Muscle of arm (tissue), 14 donors: ENCODE measurements around the gene NSUN2. TPM values are rescaled to one million over a fixed set of nuclear protein-coding genes. Genes with fewer than 3 reads are reported as not detected.
"Not testable (repeated sequence)": the region's sequence is repeated elsewhere in the genome, so short reads cannot be mapped to it uniquely, and the experiment has no call there.

Experiments
- DNase-seq: peaks from one replicate; pipeline ENCODE4 v3.0.0-alpha.2; 2013
- long read RNA-seq, 11 donors: transcript quantifications; one replicate each; lab custom pipeline, GENCODE V29; 2026
- polyA plus RNA-seq, 12 donors: library from polyadenylated mRNA; unstranded; fragments of 120-200 nt; gene quantifications; one replicate each; pipeline ENCODE4 v1.2.1, GENCODE V29; 2013; ENCODE audit not compliant: insufficient read length in 12 of 12

Gene NSUN2
- 10 to 100 TPM in 11 of 12 donors, not detected in 1; 27.8 to 71.5 (median 43.6) TPM for polyA plus RNA-seq
- long read RNA-seq, donor 1, partial matches to known transcripts = 0 of 8 reads
- long read RNA-seq, donor 1, other reads (novel, unspliced or antisense) = 0 of 8 reads
- long read RNA-seq, donor 2, transcript NSUN2-201 (19 exons, 3,303 nt) = major isoform, 8 of 8 reads
- long read RNA-seq, donor 2, partial matches to known transcripts = 0 of 8 reads
- long read RNA-seq, donor 2, other reads (novel, unspliced or antisense) = 0 of 8 reads
- long read RNA-seq, donor 3, partial matches to known transcripts = 0 of 4 reads
- long read RNA-seq, donor 3, other reads (novel, unspliced or antisense) = 0 of 4 reads
- long read RNA-seq, donor 4, partial matches to known transcripts = 0 of 2 reads
- long read RNA-seq, donor 4, other reads (novel, unspliced or antisense) = 0 of 2 reads
- long read RNA-seq, donor 5, transcript NSUN2-208 (4 exons, 1,290 nt) = major isoform, 7 of 11 reads
- long read RNA-seq, donor 5, partial matches to known transcripts = 0 of 11 reads
- long read RNA-seq, donor 5, other reads (novel, unspliced or antisense) = 0 of 11 reads
- long read RNA-seq, donor 6, partial matches to known transcripts = 0 of 6 reads
- long read RNA-seq, donor 6, other reads (novel, unspliced or antisense) = 0 of 6 reads
- long read RNA-seq, donor 7, partial matches to known transcripts = 0 of 2 reads
- long read RNA-seq, donor 7, other reads (novel, unspliced or antisense) = 0 of 2 reads
- long read RNA-seq, donor 8, partial matches to known transcripts = 0 of 6 reads
- long read RNA-seq, donor 8, other reads (novel, unspliced or antisense) = 0 of 6 reads
- long read RNA-seq, donor 9, partial matches to known transcripts = 0 of 1 reads
- long read RNA-seq, donor 9, other reads (novel, unspliced or antisense) = 0 of 1 reads
- long read RNA-seq, donor 10, transcript NSUN2-201 (19 exons, 3,303 nt) = major isoform, 6 of 6 reads
- long read RNA-seq, donor 10, partial matches to known transcripts = 0 of 6 reads
- long read RNA-seq, donor 10, other reads (novel, unspliced or antisense) = 0 of 6 reads
- long read RNA-seq, donor 11, partial matches to known transcripts = 0 of 4 reads
- long read RNA-seq, donor 11, other reads (novel, unspliced or antisense) = 0 of 4 reads

DNA sequence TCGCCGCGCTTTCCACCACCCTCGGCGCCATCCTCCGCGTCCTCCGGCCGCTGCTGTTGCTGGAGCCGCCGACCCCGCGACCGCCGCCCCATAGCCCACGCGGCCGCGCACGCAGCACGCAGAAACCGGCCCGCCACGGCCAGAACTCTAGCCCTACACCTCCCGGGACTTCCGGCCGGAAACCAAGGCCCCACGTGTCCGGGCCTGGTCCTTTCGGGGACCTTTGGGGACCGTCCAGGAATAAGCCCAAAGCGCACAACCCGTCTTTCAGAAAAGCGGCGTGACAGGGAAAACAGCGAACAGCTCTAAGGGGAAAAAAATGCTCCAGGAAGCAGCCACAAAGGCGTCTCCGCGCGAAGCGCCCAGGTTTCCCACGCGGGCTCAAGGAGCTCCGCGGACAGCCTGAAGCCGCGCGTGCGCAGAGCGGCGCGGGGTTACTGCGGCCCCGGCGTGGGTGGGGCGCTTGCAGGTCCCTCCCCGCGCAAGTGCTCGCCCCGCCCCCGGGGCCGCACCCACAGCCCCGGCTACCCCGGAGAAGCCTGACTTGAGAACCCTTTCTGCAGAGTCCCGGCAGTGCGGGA is at the start of gene NSUN2, which contains the start of gene SRD5A1:
Gene NSUN2 (minus strand): TSS at position 157 of the 581 bp plus-strand sequence. CDS start 65 bp downstream, at position 92.
Gene SRD5A1 (plus strand): TSS at position 553 of the 581 bp plus-strand sequence. CDS start 137 bp downstream, outside the sequence.
- DNase-seq = peak; percentile 95

DNA sequence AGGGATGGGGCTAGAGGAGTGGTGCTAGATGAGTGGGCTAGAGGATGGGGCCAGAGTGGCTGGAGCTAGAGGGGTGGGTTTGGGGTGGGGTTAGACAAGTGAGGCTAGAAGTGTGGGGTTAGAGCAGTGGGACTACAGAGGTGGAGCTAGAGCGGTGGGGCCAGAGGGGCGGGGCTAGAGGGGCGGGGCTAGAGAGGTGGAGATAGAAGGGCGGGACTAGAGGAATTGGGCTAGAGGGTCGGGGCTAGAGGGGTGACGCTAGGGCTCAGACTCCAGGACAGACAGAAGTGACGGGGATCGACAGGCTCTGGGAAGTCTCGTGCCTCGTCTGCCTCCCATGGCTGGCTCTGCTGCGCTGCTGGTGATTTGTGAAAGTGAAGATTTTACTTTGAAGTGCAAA is 49.4 kb upstream of the NSUN2 start:
- DNase-seq = no peak

DNA sequence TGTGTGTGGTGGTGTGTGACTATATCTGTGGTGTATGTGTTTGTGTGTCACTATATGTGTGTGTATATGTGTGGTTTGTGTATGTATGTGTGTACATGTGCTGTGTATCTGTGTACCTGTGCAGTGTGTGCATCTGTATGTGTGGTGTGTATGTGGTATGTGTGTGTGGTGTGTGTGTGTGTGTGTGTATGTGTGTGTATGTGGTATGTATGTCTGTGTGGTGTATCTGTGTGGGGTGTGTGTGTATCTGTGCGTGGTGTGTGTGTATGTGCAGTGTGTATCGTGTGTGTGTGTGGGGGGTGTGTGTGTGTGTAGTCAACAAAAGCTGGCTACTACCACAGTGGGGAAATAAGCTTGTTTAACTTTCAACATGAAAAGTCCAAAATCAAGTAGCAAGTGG is 48.8 kb upstream of the NSUN2 start:
- no peak for DNase-seq

DNA sequence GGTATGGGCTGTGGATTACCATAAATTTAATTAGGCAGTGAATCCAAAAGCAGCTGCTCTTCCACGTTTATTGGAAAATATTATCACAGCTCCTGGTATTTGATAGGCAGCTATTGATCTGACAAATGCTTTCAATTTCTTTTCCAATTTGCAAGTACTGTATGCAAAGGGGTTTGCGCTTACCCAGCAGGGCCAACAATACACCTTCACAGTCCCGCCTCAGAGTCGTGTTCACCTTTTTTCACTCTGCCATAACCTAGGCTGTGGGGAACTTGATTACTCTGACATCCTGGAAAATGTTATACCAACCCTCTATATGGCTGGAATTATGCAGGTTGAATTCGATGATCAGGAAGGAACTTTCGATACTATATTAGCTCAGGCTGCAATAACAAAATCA is 48.1 kb upstream of the NSUN2 start:
- no peak for DNase-seq

DNA sequence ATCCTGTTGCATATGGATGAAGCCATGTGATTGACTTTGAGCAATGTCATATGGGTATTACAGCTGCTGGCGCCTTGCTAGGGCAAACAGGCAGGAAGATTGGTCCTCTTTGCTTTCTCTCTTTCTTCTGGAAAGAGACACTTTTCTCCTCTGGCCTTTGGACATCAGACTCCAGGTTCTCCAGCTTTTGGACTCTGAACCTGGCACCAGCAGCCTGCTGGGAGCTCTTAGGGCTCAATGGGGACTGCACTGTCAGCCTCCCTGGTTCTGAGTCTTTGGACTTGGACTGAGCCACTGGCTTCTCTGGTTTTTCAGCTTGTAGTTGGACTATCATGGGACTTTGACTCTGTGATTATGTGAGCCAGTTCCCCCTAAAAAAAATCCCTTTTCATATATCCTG is 45.5 kb upstream of the NSUN2 start:
- no peak for DNase-seq

DNA sequence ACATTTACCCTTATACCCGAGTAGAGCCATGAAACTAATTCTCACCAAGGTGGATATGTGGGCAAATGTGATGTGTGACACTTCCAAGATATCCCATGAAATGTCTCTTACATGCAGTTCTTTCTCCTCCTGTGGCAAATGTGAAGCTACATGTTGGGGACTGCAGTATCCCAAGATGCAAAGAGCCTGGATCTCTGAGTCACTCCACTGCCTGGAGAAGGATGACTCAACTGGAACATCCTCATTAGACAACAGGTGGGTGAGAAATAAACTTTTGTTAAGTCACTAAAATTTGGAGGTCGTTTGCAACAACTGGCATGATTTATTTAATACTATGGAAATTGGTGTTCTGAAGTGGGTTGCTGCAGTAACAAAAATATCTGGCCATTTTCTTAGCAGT is 43.9 kb upstream of the NSUN2 start:
- DNase-seq = no peak

DNA sequence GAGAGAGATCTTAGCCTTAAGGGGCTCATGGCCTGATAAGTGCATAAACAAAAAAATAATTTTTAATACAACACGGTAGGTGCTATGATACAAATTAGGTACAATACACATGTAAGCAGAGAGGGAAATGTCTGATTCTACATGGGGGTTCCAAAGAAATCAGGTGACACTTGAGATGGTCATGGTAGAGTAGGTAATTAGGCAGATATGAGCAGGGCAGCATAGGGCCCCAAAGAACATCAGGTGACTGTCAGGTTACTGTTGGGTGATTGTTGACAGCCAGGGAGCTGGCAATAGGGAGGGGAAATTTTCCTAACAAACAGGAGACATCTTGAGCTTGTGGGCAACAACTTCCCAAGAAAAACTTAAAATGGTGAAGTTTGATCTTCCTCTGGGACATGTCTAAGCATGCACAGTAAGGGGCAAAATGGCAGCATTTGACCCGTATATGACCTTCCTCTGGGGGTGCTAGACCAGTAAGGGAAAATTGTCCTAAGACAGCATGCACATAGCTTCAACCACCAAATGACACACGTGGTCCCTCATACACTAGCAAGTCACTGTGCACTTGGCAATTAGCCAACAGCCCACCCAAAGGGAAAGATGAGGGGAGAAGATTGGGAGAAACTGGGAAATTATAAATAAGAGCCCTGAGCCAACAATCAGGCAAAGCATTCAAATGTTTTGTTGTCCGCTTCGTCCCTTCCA is 43.1 kb upstream of the NSUN2 start:
- DNase-seq = no peak

DNA sequence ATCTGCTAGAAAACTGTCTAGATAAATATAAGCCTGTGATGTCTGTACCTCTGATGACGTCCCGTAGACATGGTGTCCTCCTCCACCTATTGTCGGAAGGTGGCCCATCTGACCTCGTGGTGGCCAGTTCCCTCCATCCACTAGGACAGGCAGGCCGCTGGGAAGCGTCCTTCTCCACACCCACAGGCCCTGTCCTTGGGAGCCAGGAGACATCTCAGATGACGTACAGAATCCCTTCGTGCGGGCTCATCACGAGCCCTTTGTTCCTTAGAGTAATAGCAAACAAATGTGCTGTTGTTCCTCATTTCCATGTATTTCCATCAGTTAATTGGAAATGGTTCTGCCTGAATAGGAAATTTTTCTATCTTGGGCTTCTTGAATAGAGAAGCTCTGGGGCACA is 42.0 kb upstream of the NSUN2 start:
- DNase-seq = no peak

DNA sequence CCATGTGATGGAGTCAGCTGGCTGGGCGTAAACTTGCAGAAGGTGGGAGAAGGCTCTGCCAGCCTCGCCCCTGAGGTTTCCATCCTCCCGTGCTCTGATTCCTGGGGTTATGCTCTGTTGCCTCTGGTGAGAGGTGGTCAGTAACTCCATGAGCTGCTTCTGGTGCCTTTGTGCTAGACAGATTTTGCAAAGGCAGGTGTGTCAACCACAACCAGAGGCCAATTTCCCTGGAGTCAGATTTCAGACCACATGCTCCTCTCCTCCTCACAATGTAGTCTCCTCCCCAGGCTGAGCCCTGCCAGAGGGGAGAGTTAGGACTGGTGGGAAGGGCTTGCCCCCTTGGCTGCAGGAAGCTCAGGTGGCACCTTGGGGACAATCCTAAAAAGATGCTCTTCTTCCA is 41.6 kb upstream of the NSUN2 start:
- no peak for DNase-seq

DNA sequence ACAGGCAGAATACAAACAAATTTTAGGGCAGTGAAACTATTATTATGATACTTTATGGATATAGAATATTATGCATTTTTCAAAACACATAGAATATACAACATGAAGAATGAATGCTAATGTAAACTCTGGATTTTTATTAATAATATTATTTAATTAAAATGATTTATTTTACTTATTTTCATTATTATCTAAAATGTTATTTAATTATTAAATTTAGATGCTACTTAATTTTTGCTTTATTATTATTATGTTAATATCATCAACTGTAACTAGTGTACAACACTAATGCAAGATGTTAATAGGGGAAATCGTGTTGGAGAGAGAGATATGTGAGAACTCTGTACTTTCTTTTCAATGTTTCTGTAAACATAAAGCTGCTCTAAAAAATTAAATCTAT is 41.1 kb upstream of the NSUN2 start:
- no peak for DNase-seq

DNA sequence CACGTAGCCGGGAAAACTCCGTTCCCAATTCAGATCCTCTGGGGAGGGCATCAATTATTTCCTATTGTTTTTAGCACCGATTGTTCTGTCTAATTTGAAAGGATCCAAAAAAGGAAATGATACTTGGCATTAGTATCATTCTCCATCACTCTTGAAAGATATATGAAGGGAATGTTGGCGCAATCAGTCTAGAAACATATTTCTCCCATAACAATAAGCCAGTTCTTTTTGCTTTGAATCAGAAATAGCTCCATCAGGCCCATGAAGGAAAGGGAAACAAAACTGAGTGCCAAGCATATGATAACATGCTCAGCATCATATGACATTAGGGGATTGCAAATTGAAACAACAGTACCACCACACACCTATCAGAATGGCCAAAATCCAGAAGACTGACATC is 40.2 kb upstream of the NSUN2 start:
- no peak for DNase-seq

DNA sequence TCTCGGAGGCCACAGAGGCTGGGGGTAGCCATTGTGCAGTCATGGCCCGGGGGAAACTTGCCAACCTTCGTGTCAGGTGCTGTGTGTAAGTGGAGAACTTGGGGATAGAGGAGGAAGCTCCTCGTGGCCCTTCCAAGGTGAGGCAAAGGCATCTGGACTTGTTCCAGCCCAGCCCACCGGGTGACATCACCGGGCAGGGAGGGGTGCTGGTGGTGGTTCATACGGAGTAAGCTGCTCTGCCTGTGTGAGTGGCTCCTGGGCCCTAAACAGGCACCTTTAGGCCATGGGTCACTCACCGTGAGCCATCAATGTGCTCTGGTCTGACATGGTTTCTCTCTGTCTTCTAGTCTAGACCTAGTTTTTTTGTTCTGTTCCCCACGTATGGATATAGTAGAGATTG is 35.9 kb upstream of the NSUN2 start:
- not testable (repeated sequence) for DNase-seq

DNA sequence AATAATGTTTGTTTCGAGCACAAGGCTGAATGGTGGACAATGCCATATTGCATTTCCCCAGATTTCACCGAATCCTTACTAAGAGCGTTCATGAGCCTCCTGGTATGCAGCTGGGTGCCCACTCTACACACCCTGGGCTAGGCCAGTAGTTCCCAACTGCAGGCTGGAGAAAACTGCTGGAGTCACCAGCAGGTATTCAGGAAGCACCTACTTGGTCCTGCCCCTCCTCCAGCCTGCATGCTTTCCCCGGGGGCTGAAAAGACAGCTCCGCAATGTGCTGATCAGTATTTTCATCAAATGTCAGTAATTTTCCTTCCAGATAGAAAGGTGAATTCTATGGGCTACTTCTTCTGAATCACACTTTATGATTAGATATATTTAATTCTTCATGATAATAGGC is 34.8 kb upstream of the NSUN2 start:
- DNase-seq = no peak

DNA sequence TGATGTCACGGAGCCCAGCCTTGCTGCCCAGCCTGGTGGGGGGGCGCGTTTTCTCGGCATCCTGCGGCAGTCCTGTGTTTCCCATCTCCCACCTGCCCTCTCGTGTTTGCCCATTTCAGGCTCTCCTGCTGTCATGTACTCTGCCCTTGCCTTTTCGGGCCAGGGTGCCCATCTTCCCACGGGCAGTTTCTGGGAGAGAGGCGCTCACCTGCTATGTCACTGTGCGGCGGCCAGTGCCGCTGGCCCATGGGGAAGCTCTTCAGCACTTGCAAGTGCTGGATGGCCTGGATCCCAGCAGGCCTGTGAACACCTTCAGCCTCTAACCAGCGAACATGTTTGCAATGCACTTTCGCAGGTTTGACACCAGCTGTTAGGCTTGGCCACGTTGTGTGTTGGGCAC is 33.9 kb upstream of the NSUN2 start:
- no peak for DNase-seq

DNA sequence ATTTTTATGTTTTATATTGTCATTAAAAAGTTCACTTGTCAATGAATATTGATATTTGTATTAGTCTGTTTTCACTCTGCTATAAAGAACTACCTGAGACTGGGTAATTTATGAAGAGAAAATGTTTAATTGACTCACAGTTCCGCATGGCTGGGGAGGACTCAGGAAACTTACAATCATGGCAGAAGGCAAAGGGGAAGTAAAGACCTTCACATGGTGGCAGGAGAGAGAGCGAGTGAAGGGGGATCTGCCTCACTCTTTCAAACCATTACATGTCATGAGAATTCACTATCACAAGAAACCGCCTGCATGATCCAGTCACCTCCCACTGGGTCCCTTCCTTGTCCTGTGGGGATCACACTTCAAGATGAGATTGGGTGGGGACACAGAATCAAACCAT is 27.8 kb upstream of the NSUN2 start:
- DNase-seq = no peak

DNA sequence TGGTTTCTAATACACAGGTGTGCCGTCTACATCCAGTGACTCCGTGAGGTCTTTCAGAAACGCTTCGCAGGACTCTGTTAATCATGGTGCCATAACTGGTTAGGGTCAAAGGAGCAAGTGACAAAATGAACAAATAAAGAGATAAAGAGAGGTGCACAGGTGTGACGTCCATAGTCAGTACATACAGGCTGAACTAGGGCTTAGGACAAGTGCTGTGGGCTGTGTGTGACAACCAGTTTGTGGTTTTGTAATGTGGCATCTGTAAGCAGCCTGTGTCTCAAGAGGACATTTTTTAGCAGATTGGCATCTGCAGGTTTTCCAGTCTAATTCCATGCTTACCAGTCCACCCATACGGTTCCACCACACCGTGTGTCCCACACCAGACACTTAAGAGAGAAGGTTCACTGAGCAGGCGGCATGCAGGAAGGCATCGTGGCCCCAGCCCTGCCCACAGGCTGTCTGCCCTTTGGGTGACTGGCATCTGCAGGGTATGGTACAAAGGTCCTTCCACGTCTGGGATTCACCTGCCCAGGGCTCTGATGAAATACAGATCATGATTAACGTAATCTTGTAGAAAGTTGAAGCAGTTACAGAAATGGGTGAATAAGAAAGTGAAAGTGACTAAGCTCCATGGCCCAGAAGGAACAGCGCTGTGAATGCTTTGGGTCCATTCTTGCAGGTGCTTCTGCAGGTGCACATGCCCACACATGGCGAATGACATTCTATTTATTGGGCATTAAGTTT is 27.3 kb upstream of the NSUN2 start:
- no peak for DNase-seq

DNA sequence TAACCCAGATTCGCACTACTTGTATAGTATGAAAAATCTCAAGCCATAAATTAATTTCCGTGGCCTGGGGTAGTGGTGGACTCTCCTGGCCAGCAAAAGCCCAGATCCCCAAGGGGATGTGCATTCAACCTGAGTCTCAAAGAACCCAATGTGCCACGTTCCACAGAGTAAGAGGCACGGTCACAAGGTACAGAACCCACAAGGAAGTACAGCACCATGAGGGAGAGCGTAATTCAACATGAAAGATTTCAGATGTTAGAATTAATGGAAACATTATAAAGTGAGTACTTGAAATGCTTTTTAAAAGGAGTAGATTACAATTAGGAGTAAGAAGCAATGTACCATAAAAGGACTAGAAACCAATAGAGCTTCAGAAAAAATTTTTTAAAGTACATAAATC is 23.8 kb upstream of the NSUN2 start:
- DNase-seq = no peak

DNA sequence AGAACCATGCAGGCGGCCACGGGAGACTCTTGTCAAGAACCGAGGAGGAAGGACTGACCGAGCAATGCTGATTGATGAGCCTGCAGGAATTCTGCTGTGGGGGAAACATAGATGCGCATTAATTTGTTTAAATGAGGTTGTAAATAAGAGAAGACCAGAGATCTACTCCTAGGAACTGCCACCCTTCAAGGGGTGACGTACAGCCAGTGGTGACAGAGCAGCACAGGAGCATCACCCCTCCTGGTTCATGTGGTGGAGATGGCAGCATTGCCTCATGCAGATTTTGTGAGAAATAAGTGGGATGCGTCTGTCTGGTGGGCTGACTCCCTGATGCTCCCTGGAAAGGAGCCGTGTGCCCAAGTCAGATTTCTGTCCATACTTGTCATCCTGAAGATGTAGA is 22.6 kb upstream of the NSUN2 start:
- no peak for DNase-seq

DNA sequence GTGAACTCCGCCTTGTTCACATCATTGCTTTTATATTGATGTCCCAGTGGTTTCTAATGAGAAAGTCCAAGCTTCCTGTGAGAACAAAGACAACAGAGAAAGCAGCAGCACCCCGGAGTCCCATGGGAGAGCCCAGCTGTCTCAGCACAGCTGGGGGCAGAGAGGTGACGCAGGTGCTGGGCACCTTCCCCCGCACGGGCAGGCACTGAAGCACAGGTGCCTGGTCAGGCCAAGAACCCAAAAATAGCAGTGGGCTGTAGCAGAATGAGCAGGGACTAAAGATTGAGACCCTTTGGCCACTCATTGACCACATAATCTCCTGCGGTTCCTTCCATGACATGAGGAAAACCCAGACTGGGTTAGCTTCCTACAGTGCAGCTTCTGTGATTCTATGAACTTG is 19.2 kb upstream of the NSUN2 start:
- DNase-seq = no peak

DNA sequence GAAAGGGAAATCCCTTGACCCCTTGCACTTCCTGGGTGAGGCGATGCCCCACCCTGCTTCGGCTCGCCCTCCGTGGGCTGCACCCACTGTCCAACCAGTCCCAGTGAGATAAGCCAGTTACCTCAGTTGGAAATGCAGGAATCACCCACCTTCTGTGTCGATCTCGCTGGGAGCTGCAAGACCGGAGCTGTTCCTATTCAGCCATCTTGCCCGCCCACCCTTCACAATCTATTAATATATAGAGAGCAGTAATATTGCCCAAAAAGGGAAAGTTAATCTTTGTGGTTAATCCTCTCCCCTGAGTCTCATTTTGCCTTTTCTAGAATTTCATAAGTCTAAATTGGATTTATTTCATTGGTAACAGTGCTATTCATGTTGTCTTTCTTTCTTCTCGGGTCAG is 16.8 kb upstream of the NSUN2 start:
- no peak for DNase-seq

DNA sequence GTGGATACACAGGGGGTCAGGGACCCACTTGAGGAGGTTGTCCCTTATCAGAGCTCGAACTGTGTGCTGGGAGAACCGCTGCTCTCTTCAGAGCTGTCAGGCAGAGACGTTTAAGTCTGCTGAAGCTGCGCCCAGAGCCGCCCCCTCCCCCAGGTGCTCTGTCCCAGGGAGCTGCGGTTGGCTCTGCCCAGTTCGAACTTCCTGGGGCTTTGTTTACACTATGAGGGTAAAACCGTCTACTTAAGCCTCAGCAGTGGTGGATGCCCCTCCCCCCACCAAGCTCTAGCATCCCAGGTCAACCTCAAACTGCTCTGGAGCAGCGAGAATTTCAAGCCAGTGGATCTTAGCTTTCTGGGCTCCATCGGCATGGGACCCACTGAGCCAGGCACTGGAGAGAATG is 16.3 kb upstream of the NSUN2 start:
- no peak for DNase-seq
